ENCODE results near the gene BCL2L14.

GRCh38 chr12:12056951-12057350 is 13.8 kb upstream of the BCL2L14 start:
- TF ChIP-seq CTCF (IDR thresholded peaks at IDR 0.05; ENCODE audit: poor library complexity) (no peak), EZH2 (IDR thresholded peaks at IDR 0.05; ENCODE audit: borderline replicate concordance) (no peak)

Measured in hepatocyte (in vitro differentiated cells).